ENCODE data around the gene MECP2. TPM values are rescaled to one million over a fixed set of nuclear protein-coding genes. Genes with fewer than 3 reads are reported as not detected.
A peak's percentile ranks its signal among the peaks of the same experiment; 100 is the strongest.
"Not testable (repeated sequence)": the region's sequence is repeated elsewhere in the genome, so short reads cannot be mapped to it uniquely, and the experiment has no call there.

MECP2 gene
- total and polyA plus RNA-seq, 2 experiments from 2014 or later = 18.1 to 19.4 TPM

DNA sequence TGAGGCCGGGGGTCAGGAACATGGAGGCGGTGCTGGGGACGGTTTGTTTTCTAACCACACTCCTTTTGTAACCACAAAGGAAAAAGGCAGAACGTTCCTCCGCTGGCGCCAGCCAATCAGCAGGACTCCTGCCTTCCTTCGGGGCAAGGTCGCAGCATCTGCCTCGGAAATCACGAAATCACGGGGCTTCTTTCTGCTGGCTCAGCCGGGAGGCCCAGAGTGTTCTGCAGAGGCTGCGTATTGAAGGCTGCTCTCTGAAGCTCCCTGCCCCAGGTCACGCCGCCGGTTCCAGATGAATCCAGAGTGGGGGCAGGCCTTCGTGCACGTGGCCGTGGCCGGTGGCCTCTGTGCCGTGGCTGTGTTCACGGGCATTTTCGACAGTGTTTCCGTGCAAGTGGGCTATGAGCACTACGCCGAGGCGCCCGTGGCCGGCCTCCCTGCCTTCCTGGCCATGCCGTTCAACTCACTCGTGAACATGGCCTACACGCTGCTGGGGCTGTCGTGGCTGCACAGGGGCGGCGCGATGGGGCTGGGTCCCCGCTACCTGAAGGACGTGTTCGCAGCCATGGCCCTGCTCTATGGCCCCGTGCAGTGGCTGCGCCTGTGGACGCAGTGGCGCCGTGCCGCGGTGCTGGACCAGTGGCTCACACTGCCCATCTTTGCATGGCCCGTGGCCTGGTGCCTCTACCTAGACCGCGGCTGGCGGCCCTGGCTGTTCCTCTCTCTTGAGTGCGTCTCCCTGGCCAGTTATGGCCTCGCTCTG, 115.6 kb downstream of the MECP2 start:
- no peak for DNase-seq (ENCODE audit: low spot score)
- no peaks in the 10 kb centered on the region for H3K4me1 ChIP-seq (ENCODE audit: insufficient read depth)
- 94% methylated on average over 52 of the region's 52 CpGs for WGBS (ENCODE audit: low lambda C conversion rate, missing lambda C conversion rate)
- no peaks in the 10 kb centered on the region for H3K9me3 ChIP-seq (ENCODE audit: low read depth)
- no peaks in the 10 kb centered on the region for H3K27me3 ChIP-seq
- H3K36me3 ChIP-seq (replicated peaks; ENCODE audit: insufficient read depth, low read depth) = no peaks in the 10 kb centered on the region
- no peaks in the 10 kb centered on the region for H4K20me1 ChIP-seq (ENCODE audit: insufficient read depth, poor library complexity, severe bottlenecking)
- H3K27ac ChIP-seq = no peak overlapping the region
- no peak for TF ChIP-seq EZH2phosphoT487 (IDR thresholded peaks at IDR 0.05; ENCODE audit: low read depth, severe bottlenecking, unreplicated experiment)
- no peak for TF ChIP-seq EZH2 (IDR thresholded peaks at IDR 0.05; ENCODE audit: borderline replicate concordance)
- no peaks in the 10 kb centered on the region for H3K9me2 ChIP-seq (replicated peaks; ENCODE audit: insufficient read depth)
- H3K79me2 ChIP-seq = no peaks in the 10 kb centered on the region
- H3K4me3 ChIP-seq = no peak overlapping the region
- no peak overlapping the region for H2AFZ ChIP-seq
- H3K4me2 ChIP-seq = no peak overlapping the region

DNA sequence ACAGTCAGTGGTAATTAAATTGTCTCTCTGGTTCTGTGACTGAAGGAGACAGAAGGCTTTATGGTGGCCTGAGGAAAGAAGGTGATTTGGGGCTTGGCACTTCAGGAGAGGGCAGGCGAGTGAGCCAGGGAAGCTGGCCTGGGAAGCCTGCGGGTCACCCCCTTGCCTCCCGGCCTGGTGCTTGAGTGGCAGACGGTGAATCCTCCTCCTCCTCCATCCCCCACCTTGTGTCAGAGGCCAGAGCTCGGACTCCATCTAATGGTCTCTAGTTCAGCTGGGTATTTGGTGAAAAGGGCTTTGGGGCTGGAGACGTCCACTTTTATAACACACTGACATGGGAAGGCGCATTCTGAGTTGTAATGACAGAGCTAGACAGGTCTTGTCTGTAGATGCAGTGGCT, 116.3 kb downstream of the MECP2 start:
- Histone ChIP-seq H3K9me2 (replicated peaks; ENCODE audit: insufficient read depth) (no peaks in the 10 kb centered on the region), H3K9me3 (ENCODE audit: low read depth) (no peaks in the 10 kb centered on the region), H3K4me1 (ENCODE audit: insufficient read depth) (no peaks in the 10 kb centered on the region), H3K27me3 (no peaks in the 10 kb centered on the region), H3K4me3 (no peak overlapping the region), H3K36me3 (replicated peaks; ENCODE audit: insufficient read depth, low read depth) (no peaks in the 10 kb centered on the region), H3K27ac (no peak overlapping the region), H3K79me2 (peaks cover 3% of the 10 kb centered on the region), H4K20me1 (ENCODE audit: insufficient read depth, poor library complexity, severe bottlenecking) (no peaks in the 10 kb centered on the region), H2AFZ (no peak overlapping the region), H3K4me2 (no peak overlapping the region)
- 82% methylated on average over 7 of the region's 7 CpGs for WGBS (ENCODE audit: low lambda C conversion rate, missing lambda C conversion rate)
- TF ChIP-seq, protein P1, sequence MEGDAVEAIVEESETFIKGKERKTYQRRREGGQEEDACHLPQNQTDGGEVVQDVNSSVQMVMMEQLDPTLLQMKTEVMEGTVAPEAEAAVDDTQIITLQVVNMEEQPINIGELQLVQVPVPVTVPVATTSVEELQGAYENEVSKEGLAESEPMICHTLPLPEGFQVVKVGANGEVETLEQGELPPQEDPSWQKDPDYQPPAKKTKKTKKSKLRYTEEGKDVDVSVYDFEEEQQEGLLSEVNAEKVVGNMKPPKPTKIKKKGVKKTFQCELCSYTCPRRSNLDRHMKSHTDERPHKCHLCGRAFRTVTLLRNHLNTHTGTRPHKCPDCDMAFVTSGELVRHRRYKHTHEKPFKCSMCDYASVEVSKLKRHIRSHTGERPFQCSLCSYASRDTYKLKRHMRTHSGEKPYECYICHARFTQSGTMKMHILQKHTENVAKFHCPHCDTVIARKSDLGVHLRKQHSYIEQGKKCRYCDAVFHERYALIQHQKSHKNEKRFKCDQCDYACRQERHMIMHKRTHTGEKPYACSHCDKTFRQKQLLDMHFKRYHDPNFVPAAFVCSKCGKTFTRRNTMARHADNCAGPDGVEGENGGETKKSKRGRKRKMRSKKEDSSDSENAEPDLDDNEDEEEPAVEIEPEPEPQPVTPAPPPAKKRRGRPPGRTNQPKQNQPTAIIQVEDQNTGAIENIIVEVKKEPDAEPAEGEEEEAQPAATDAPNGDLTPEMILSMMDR (IDR thresholded peaks at IDR 0.05; ENCODE audit: poor library complexity) = no peak
- TF ChIP-seq EZH2 (IDR thresholded peaks at IDR 0.05; ENCODE audit: borderline replicate concordance) (no peak), EZH2phosphoT487 (IDR thresholded peaks at IDR 0.05; ENCODE audit: low read depth, severe bottlenecking, unreplicated experiment) (no peak)
- DNase-seq (ENCODE audit: low spot score) = no peak

DNA sequence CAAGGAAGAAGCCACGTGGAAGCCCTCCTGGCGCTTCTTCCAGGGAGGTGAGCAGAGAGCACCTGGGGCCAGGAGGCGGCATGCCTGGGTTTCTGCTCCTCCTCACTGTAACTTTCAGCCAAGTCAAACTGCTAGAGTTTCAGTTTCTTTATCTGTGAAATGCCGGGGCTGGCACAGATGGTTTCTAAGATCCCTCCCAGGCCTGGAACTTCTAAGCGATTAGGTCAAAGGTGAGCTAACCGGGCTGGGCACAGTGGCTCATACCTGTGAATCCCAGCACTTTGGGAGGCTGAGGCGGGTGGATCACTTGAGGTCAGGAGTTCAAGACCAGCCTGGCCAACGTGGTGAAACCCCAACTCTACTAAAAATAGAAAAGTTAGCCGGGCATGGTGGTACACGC, 117.1 kb downstream of the MECP2 start:
- not testable (repeated sequence) for H4K20me1 ChIP-seq (ENCODE audit: insufficient read depth, poor library complexity, severe bottlenecking); H3K27ac ChIP-seq; H3K36me3 ChIP-seq (replicated peaks; ENCODE audit: insufficient read depth, low read depth); H3K4me3 ChIP-seq; H3K27me3 ChIP-seq; H3K9me3 ChIP-seq (ENCODE audit: low read depth); DNase-seq (ENCODE audit: low spot score); H3K4me2 ChIP-seq; H3K9me2 ChIP-seq (replicated peaks; ENCODE audit: insufficient read depth); H3K4me1 ChIP-seq (ENCODE audit: insufficient read depth); H3K79me2 ChIP-seq; H2AFZ ChIP-seq
- WGBS (ENCODE audit: low lambda C conversion rate, missing lambda C conversion rate) = 82% methylated on average over 8 of the region's 10 CpGs

DNA sequence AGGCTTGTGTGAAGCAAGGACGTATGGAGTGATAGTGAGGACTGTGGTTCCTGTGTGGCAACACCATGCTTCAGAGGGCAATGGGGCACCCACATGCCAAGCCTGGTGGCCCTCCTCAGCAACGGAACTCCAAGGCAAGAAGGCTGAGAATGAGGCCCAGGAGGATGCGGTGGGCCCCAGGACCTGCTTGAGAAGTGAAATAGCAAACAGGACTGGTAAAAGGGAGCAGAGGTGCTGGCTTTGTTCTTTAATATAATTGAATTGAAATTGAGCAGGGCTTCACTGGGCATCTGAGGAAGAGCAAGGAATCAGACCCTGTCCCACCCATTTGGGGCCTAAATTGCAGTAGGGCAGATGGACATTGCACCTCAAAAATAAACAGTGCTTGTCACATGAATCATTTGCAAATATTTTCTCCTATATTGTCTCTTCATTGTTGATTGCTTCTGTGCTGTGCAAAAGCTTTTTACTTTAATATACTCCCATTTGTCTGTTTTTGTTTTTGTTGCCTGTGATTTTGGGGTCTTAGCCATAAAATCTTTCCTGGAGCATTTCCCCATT, 122.7 kb downstream of the MECP2 start:
- 85% methylated on average over 3 of the region's 3 CpGs for WGBS (ENCODE audit: low lambda C conversion rate, missing lambda C conversion rate)
- TF ChIP-seq EZH2phosphoT487 (IDR thresholded peaks at IDR 0.05; ENCODE audit: low read depth, severe bottlenecking, unreplicated experiment) (no peak), EZH2 (IDR thresholded peaks at IDR 0.05; ENCODE audit: borderline replicate concordance) (no peak)
- TF ChIP-seq, protein P1 (IDR thresholded peaks at IDR 0.05; ENCODE audit: poor library complexity) = no peak
- Histone ChIP-seq H3K4me1 (ENCODE audit: insufficient read depth) (peaks cover 13% of the 10 kb centered on the region), H3K27ac (peak overlapping the region; percentile 100), H2AFZ (no peak overlapping the region), H3K4me2 (peak overlapping the region; percentile 75), H4K20me1 (ENCODE audit: insufficient read depth, poor library complexity, severe bottlenecking) (peaks cover 3% of the 10 kb centered on the region), H3K79me2 (peaks cover 30% of the 10 kb centered on the region), H3K27me3 (no peaks in the 10 kb centered on the region), H3K36me3 (replicated peaks; ENCODE audit: insufficient read depth, low read depth) (no peaks in the 10 kb centered on the region), H3K4me3 (no peak overlapping the region), H3K9me3 (ENCODE audit: low read depth) (no peaks in the 10 kb centered on the region), H3K9me2 (replicated peaks; ENCODE audit: insufficient read depth) (no peaks in the 10 kb centered on the region)
- DNase-seq (ENCODE audit: low spot score) = no peak

All from hepatocyte (in vitro differentiated cells).